CD4-positive, alpha-beta T cell treated with Interleukin-15 for 1 hour (primary cell): Measurements from ENCODE around the gene CCDC190.
"Not testable (repeated sequence)": the region's sequence is repeated elsewhere in the genome, so short reads cannot be mapped to it uniquely, and the experiment has no call there.

ENCODE experiments used
- DNase-seq: peaks from one replicate; pipeline ENCODE4 v3.0.0-alpha.2; 2020

CCDC190 gene

GRCh38 chr1:162823771-162824525 is 37.0 kb downstream of the CCDC190 start:
- no peak for DNase-seq

GRCh38 chr1:162823231-162823630 is 37.7 kb downstream of the CCDC190 start:
- DNase-seq = no peak

DNA sequence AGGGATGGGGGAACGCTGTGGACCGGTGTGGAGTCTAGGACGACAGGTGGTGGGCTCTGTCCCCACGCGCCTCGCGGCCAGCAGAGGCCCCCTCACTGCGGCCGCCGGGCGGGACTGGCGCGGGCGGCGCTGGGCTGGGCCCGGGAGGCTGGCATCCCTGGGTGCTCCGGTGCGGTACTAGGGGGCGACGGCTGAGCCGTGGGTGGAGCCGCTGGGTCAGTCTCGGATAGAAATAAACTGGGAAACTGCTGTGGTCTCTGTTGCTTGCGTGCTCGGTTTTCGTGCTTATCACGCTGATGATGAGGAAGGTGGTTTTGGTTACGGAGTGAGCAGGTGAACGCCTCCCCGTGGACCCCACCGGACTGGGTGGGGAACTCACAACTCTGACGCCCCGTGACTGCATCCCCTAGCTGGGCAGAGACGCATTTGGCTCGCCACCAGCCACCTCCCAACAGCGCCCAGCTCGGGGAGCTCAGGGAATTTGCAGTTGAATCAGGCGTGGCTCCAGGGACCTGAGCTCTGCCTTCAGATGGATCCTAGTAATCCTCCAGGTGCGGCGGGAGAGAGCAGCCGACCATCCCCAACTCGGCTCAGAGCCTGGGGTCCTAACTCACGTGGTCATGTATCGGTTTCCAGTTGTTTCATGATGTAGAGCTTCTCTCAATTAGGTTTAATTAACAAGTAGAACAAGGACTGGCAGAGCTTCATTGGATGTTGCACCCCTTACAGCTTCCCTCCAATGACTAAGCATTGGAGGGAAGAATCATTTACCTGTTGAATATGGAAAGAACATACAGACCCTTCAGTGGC is 38.4 kb downstream of the CCDC190 start:
- no peak for DNase-seq

GRCh38 chr1:162818666-162819065 is 42.3 kb downstream of the CCDC190 start:
- not testable (repeated sequence) for DNase-seq

GRCh38 chr1:162818136-162818535 is 42.8 kb downstream of the CCDC190 start:
- not testable (repeated sequence) for DNase-seq

DNA sequence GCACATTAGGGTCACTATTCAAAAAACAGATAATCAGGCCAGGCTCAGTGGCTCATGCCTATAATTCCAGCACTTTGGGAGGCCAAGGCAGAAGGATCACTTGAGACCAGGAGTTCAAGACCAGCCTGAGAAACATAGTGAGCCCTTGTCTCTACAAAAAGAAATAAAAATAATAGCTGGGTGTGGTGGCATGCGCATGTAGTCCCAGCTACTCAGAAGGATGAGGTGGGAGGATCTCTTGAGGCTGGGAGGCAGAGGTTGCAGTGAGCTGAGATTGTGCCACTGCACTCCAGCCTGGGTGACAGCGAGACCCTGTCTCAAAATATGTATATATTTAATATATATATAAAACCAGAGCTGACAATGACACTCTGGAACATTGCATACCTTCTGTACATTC is 48.6 kb downstream of the CCDC190 start:
- not testable (repeated sequence) for DNase-seq

DNA sequence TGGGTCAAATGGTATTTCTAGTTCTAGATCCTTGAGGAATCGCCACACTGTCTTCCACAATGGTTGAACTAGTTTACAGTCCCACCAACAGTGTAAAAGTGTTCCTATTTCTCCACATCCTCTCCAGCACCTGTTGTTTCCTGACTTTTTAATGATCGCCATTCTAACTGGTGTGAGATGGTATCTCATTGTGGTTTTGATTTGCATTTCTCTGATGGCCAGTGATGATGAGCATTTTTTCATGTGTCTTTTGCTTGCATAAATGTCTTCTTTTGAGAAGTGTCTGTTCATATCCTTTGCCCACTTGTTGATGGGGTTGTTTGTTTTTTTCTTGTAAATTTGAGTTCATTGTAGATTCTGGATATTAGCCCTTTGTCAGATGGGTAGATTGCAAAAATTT is 53.5 kb downstream of the CCDC190 start:
- not testable (repeated sequence) for DNase-seq
